Measurements from ENCODE around the gene PCED1B. TPM values are rescaled to one million over a fixed set of nuclear protein-coding genes. Genes with fewer than 3 reads are reported as not detected.
A peak's percentile ranks its signal among the peaks of the same experiment; 100 is the strongest.

Gene PCED1B
- total RNA-seq, 1 donor from 2014 or later = 0.55 TPM

DNA sequence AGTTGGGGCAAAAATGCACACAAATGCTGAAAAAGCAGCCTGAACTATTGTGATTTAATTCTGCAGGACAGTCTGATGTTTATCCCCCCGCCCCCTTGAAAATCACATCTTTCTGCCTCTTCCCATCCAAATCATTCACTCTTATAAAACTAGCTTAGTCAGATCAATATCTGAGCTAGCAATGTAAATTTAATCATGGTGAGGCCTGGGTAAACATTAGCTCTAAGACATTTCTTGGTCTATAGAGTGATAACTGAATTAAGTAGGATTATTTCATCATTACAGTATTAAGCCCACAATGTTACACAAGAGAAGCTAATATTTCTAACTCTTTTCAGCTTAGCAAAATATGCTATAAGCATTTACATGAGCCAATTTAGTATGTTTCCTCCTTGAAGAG is 9.1 kb upstream of the PCED1B start:
- Histone ChIP-seq H3K4me1 (peaks cover 7% of the 10 kb centered on the region), H3K4me3 (no peak overlapping the region), H3K27ac (replicated peaks) (no peak overlapping the region), H3K36me3 (no peaks in the 10 kb centered on the region), H3K9me3 (replicated peaks) (no peaks in the 10 kb centered on the region), H3K27me3 (ENCODE audit: low read depth) (peaks cover 7% of the 10 kb centered on the region)
- intact Hi-C loops (cut with micrococcal nuclease) = no loop called here
- DNase-seq = no peak
- TF ChIP-seq, protein P1, sequence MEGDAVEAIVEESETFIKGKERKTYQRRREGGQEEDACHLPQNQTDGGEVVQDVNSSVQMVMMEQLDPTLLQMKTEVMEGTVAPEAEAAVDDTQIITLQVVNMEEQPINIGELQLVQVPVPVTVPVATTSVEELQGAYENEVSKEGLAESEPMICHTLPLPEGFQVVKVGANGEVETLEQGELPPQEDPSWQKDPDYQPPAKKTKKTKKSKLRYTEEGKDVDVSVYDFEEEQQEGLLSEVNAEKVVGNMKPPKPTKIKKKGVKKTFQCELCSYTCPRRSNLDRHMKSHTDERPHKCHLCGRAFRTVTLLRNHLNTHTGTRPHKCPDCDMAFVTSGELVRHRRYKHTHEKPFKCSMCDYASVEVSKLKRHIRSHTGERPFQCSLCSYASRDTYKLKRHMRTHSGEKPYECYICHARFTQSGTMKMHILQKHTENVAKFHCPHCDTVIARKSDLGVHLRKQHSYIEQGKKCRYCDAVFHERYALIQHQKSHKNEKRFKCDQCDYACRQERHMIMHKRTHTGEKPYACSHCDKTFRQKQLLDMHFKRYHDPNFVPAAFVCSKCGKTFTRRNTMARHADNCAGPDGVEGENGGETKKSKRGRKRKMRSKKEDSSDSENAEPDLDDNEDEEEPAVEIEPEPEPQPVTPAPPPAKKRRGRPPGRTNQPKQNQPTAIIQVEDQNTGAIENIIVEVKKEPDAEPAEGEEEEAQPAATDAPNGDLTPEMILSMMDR (IDR thresholded peaks at IDR 0.05; ENCODE audit: borderline replicate concordance) = no peak

DNA sequence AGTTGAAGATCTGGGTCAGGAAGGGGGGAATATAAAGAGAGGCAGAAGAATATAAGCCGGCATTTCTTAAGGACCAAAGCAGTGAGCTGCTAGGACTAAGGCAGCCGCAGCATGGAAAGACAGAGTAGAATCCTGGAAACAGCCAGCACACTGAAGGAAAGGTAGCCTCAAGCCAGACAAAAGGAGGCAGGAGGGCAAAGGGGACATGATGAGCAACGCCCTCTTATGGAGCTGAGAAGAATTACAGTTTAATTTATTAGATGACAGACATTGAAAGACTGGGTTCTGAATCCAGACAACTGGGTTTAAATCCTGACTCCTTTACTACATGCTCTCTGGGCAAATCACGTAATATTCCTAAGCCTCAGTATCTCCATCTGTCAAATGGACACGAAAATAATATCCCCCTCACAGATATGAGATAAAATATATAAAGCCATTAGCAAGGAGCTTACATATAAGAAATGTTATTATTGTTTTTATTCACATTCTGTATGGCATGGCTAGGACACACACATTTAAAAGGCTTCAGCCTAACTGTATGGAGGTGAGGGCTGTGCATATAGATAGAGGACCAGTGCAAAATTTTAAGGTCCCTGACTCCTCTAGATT is 8.1 kb upstream of the PCED1B start:
- TF ChIP-seq, protein P1 (IDR thresholded peaks at IDR 0.05; ENCODE audit: borderline replicate concordance) = peak; percentile 45
- DNase-seq = no peak
- H3K27me3 ChIP-seq (ENCODE audit: low read depth) = peaks cover 17% of the 10 kb centered on the region
- H3K4me1 ChIP-seq = peaks cover 7% of the 10 kb centered on the region
- H3K27ac ChIP-seq (replicated peaks) = no peak overlapping the region
- intact Hi-C loops (cut with micrococcal nuclease) = no loop called here
- no peaks in the 10 kb centered on the region for H3K36me3 ChIP-seq
- no peak overlapping the region for H3K4me3 ChIP-seq
- H3K9me3 ChIP-seq (replicated peaks) = no peaks in the 10 kb centered on the region

DNA sequence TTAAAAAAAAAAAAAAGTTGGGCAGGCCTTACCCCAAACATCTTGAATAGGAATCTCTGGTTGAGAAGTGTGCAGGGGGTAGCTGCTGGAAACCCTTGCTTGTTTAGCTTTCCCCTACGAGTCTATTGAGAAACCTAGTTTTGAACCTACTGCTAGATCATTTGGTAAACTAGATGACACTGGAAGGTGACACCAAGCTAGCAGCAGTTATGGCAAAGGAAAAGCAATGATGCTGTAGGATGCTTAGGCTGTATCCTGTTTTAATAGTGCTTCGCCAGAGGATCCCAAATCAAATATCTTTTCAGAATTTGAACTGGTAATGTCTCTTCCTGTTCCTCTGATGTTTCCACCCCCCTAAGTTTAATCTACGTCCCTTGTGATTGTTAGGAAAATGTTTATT is 5.5 kb upstream of the PCED1B start:
- intact Hi-C loops (cut with micrococcal nuclease) = no loop called here
- TF ChIP-seq, protein P1 (IDR thresholded peaks at IDR 0.05; ENCODE audit: borderline replicate concordance) = no peak
- H3K27ac ChIP-seq (replicated peaks) = no peak overlapping the region
- no peaks in the 10 kb centered on the region for H3K9me3 ChIP-seq (replicated peaks)
- no peaks in the 10 kb centered on the region for H3K36me3 ChIP-seq
- DNase-seq = no peak
- peaks cover 22% of the 10 kb centered on the region for H3K4me1 ChIP-seq
- peaks cover 41% of the 10 kb centered on the region for H3K27me3 ChIP-seq (ENCODE audit: low read depth)
- H3K4me3 ChIP-seq = no peak overlapping the region

DNA sequence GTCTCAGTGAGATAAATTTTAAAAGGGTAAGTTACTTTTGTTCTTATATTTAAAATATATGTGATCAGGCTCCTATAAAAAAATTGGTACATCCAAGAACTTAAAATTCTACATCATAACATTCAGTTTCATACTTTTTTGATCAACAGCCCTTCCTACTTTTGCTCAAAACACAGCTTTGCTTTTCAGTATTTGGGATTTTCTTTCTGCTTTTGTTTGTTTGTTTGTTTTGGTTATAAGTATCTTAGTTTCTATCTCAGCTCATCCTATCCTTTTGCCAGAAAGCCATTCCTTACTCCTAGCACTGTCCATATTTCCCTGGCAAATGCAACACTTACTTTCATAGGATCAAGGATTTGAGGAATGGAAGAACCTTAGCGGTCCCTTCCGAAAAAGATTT is 4.7 kb upstream of the PCED1B start:
- Histone ChIP-seq H3K4me1 (peaks cover 23% of the 10 kb centered on the region), H3K4me3 (no peak overlapping the region), H3K27me3 (ENCODE audit: low read depth) (peaks cover 43% of the 10 kb centered on the region), H3K36me3 (no peaks in the 10 kb centered on the region), H3K27ac (replicated peaks) (no peak overlapping the region), H3K9me3 (replicated peaks) (no peaks in the 10 kb centered on the region)
- TF ChIP-seq, protein P1 (IDR thresholded peaks at IDR 0.05; ENCODE audit: borderline replicate concordance) = no peak
- intact Hi-C loops (cut with micrococcal nuclease) = no loop called here
- no peak for DNase-seq

DNA sequence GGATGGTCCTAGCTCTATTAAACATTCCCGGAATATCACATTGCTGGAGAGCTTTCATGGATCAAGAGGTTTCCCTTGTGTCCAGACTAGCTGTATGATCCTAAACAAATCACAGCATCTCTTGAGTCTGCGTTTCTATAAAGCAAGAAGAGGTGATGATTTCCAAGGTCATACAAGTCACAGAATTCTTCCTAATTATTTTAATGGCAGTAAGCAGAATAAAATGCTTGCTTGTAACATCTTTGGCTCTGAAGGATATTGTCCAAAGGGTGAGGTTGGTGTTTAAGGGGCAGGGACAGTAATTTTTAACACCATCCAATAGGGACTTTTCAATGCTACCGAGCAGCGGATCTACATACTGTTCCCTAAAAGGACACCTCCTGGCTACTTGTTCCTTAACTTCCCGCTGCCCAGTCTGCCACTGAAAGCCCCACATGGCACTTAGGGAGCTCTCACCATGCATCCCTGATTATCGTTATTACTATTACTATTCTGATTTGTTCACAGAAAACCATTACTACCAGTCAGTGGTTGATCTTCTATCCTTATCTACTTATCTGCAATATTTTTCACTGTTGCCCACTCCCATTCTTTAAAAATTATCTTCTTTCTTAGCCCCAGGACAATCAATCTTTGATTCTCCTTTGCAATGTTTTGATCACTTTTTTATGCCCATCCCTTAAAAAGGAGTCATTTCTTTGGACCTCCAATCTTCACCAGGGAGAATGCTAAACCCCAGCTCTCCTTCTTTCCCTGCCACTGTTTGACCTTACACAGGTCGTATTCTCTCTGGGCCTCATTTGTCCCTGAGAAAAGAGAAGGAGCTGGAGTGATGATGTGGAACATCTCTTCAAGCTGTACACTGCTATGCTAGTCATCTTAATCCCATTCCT is 4.0 kb upstream of the PCED1B start:
- intact Hi-C loops (cut with micrococcal nuclease) = no loop called here
- Histone ChIP-seq H3K4me1 (peaks cover 24% of the 10 kb centered on the region), H3K27ac (replicated peaks) (no peak overlapping the region), H3K9me3 (replicated peaks) (no peaks in the 10 kb centered on the region), H3K27me3 (ENCODE audit: low read depth) (peaks cover 43% of the 10 kb centered on the region), H3K36me3 (no peaks in the 10 kb centered on the region), H3K4me3 (no peak overlapping the region)
- TF ChIP-seq, protein P1 (IDR thresholded peaks at IDR 0.05; ENCODE audit: borderline replicate concordance) = no peak
- DNase-seq = no peak

Measured in left ventricle myocardium inferior (tissue), 1 donor.